NCI-H82 treated with DMSO at 0.1 percent for 48 hours (cell line): ENCODE measurements around the gene PROB1.
"Not testable (repeated sequence)": the region's sequence is repeated elsewhere in the genome, so short reads cannot be mapped to it uniquely, and the experiment has no call there.

Experiments
- DNase-seq: peaks from one replicate; lab custom pipeline; 2025; ENCODE audit not compliant: unreplicated experiment; lab: John Stamatoyannopoulos, UW

Gene PROB1

GRCh38 chr5:139379626-139380449, 15.1 kb downstream of the PROB1 start:
- DNase-seq: no peak

- DNase-seq: no peak
These were observed 16.0 kb downstream of the PROB1 start for GRCh38 chr5:139378941-139379361.

GRCh38 chr5:139378101-139378825, 16.6 kb downstream of the PROB1 start:
- no peak for DNase-seq

- DNase-seq: no peak
These were observed 17.7 kb downstream of the PROB1 start for GRCh38 chr5:139377226-139377625.

GRCh38 chr5:139376364-139376763, 18.5 kb downstream of the PROB1 start:
- no peak for DNase-seq

- no peak for DNase-seq
These were observed 20.0 kb downstream of the PROB1 start for GRCh38 chr5:139374909-139375308.

GRCh38 chr5:139371482-139372435, 23.1 kb downstream of the PROB1 start:
- DNase-seq: no peak

GRCh38 chr5:139369181-139369580, 25.7 kb downstream of the PROB1 start:
- DNase-seq: no peak

- no peak for DNase-seq
These were observed 26.3 kb downstream of the PROB1 start for GRCh38 chr5:139368613-139369012.

GRCh38 chr5:139364466-139364865, 30.4 kb downstream of the PROB1 start:
- DNase-seq: no peak

GRCh38 chr5:139363937-139364336, 31.0 kb downstream of the PROB1 start:
- no peak for DNase-seq

- DNase-seq: no peak
These were observed 33.0 kb downstream of the PROB1 start for GRCh38 chr5:139361835-139362429.

GRCh38 chr5:139360384-139360783, 34.5 kb downstream of the PROB1 start:
- no peak for DNase-seq

GRCh38 chr5:139358064-139358463, 36.8 kb downstream of the PROB1 start:
- no peak for DNase-seq

GRCh38 chr5:139355900-139356299, 39.0 kb downstream of the PROB1 start:
- not testable (repeated sequence) for DNase-seq

- no peak for DNase-seq
These were observed 40.7 kb downstream of the PROB1 start for GRCh38 chr5:139354186-139354585.

GRCh38 chr5:139347863-139348262, 47.0 kb downstream of the PROB1 start:
- not testable (repeated sequence) for DNase-seq

- not testable (repeated sequence) for DNase-seq
These were observed 49.5 kb downstream of the PROB1 start for GRCh38 chr5:139345442-139345841.

GRCh38 chr5:139344177-139344576, 50.7 kb downstream of the PROB1 start:
- DNase-seq: no peak

- DNase-seq: no peak
These were observed 51.4 kb downstream of the PROB1 start for GRCh38 chr5:139343476-139343875.

GRCh38 chr5:139342423-139342723, 52.5 kb downstream of the PROB1 start:
- no peak for DNase-seq
